NCI-H1436 treated with DMSO at 0.1 percent for 48 hours (cell line): ENCODE data around the gene BSG.
A peak's percentile ranks its signal among the peaks of the same experiment; 100 is the strongest.
"Not testable (repeated sequence)": the region's sequence is repeated elsewhere in the genome, so short reads cannot be mapped to it uniquely, and the experiment has no call there.

Experiments used
- DNase-seq: peaks from one replicate; lab custom pipeline; 2025; lab: John Stamatoyannopoulos, UW

BSG gene

DNA sequence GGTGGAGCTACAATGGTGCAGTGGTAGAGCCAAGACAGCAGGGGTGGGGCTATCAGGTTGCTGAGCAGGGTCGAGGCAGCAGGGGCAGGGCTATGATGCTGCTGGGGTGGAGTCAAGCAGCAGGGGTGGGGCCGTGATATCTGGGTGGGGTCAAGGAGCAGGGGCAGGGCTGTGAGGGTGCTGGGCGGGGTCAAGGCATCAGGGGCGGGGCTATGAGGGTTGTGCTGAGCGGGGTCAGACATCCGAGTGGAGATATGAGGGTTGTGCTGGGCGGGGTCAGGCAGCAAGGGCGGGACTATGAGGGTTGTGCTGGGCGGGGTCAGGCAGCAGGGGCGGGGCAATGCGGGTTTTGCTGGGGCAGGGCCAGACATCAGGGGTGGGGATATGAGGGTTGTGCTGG, 32.0 kb downstream of the BSG start:
- DNase-seq = no peak

DNA sequence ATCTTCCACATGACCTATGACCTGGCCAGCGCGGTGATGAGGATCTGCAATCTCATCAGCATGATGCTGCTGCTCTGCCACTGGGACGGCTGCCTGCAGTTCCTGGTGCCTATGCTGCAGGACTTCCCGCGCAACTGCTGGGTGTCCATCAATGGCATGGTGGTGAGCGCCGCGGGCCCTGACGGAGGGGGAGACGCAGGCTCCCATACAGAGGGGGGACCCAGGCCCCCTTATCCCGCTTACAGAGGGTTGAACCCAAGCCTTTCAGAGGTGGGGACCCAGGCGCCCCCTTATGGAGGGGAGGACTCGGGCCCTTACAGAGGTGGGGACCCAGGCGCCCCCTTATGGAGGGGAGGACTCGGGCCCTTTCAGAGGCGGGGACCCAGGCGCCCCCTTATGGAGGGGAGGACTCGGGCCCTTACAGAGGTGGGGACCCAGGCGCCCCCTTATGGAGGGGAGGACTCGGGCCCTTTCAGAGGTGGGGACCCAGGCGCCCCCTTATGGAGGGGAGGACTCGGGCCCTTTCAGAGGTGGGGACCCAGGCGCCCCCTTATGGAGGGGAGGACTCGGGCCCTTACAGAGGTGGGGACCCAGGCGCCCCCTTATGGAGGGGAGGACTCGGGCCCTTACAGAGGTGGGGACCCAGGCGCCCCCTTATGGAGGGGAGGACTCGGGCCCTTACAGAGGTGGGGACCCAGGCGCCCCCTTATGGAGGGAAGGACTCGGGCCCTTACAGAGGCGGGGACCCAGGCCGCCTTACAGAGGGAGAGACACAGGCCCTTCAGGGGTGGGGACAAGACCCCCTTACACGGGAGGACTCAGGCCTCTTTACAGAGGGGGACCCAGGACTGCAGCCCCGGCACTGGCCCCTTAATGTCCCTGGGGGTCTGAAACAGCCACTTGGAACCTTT, 32.9 kb downstream of the BSG start:
- not testable (repeated sequence) for DNase-seq

DNA sequence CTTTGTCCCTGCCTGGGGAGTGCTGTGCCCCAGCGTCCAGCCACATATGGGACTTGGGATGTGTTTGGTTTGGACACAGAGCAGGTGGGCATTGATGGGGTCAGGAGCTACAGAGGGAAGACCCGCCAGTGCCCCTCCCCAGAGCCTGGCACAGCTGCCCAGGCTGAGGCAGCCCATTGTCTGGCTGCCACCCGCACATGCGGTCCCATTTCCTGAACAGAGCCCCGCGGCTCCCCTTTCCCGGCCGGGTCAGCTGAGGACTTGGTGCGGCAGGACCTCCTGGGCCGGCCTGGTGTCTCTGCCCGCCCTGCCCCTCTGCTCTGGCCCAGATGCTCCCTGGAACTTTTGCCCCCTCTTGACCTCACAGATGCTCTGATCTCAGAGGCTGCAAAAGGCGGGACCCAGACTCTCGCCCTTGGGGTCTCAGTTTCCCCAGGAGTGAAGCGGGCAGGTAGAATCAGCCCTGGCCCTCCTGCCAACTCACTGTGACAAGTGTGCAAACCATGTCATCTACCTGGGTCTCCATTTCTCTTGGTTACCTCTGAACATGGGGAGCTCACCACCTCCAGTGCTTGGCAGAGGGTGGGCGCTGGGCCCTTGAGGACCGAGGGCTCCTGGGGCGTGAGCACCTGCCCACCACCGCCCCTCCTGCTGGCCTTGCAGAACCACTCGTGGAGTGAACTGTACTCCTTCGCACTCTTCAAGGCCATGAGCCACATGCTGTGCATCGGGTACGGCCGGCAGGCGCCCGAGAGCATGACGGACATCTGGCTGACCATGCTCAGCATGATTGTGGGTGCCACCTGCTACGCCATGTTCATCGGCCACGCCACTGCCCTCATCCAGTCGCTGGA, 35.1 kb downstream of the BSG start:
- no peak for DNase-seq

- DNase-seq = no peak
These were observed 36.0 kb downstream of the BSG start for GRCh38 chr19:608155-609003.

GRCh38 chr19:609004-609346, 36.6 kb downstream of the BSG start:
- DNase-seq = no peak

- DNase-seq = no peak
These were observed 37.8 kb downstream of the BSG start for GRCh38 chr19:610071-610800.

DNA sequence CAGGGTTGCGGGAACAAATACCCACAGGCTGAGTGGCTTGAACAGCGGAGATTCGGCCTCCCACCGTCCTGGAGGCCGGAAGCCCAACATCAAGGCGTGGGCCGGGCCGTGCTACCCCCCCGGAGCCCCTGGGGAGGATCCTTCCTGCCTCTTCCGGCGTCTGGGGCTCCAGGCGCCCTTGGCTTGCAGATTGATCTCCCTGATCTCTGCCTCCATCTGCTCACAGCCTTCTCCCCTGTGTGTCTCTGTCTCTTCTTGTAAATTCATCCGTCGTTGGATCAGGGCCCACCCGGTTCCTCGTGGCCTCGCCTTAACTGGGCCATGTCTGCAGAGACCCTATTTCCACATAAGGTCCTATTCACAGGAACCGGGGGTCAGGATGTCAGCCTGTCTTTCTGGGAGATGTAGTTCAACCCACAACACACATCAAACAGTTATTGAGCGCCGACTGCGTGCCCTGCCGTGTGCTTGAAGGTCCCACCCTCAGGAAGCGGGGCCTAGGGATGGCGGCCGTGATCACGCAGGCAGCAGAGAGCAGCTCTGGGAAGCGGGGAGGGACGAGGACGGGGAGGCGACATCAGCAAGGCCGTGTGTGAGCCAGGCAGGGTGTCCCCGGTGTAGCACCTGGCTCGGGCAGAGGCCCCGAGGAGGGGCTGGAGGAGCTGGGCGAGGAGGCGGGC, 38.5 kb downstream of the BSG start:
- DNase-seq = peak; percentile 21

DNA sequence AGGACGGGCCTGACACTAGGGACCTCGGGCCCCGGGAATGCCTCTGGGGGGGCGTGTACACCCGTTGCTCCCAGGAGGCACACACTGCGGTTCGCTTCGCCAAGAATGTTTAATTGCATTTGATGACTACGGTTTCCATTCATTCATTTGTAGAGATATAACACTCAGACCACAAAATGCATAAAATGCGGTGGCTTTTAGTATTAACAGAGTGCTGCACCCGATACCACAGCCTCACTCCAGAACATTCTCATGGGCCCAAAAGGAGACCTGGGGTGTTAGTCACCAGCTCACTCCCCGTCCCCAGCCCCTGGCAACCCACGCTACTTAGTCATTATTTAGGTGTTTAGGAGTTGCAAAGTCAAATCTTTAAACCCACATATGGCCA, 39.1 kb downstream of the BSG start:
- DNase-seq = no peak

- DNase-seq = no peak
These were observed 40.5 kb downstream of the BSG start for GRCh38 chr19:612941-613340.

- no peak for DNase-seq
These were observed 41.6 kb downstream of the BSG start for GRCh38 chr19:613732-614567.

- DNase-seq = no peak
These were observed 43.2 kb downstream of the BSG start for GRCh38 chr19:615619-616018.

DNA sequence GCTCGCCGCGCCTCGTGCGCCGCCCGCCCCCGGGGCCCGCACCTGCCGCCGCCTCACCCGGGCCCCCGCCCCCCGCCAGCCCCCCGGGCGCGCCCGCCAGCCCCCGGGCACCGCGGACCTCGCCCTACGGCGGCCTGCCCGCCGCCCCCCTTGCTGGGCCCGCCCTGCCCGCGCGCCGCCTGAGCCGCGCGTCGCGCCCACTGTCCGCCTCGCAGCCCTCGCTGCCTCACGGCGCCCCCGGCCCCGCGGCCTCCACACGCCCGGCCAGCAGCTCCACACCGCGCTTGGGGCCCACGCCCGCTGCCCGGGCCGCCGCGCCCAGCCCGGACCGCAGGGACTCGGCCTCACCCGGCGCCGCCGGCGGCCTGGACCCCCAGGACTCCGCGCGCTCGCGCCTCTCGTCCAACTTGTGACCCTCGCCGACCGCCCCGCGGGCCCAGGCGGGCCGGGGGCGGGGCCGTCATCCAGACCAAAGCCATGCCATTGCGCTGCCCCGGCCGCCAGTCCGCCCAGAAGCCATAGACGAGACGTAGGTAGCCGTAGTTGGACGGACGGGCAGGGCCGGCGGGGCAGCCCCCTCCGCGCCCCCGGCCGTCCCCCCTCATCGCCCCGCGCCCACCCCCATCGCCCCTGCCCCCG, 43.8 kb downstream of the BSG start:
- DNase-seq = no peak

GRCh38 chr19:616747-617526, 44.5 kb downstream of the BSG start:
- no peak for DNase-seq

DNA sequence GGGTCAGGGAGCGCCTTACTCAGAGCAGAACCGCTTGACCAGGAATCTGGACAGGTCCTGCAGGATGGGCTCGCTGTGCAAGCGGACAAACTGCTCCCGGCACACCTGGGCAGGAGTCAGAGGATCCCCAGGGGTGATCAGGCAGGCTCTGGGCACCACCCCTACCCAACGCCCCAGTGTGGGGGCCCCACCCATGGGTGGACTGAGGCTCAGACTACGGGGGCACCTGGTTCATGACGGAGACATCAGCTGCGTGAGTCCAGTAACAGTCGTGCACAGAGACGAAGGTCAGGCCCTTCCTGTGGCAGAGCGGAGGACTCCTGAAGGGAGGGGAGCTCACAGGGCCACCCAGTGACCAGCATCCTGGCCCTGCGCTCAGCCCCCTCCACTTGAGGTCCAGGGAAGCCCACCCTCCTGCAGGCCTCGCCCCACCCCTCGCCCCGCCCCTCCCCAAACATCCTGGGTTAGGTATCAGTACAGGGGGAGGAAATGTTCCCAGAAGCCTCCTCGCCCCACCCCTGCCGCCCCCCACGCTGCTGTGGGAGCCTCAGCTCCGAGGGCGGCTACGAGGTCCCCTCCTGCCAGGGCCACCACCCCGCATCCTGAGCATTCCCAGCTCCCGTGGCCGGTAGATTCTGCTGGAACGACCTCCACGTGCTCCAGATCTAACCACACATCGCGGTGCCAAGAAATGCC, 45.3 kb downstream of the BSG start:
- DNase-seq = no peak

- no peak for DNase-seq
These were observed 45.8 kb downstream of the BSG start for GRCh38 chr19:618247-618619.

DNA sequence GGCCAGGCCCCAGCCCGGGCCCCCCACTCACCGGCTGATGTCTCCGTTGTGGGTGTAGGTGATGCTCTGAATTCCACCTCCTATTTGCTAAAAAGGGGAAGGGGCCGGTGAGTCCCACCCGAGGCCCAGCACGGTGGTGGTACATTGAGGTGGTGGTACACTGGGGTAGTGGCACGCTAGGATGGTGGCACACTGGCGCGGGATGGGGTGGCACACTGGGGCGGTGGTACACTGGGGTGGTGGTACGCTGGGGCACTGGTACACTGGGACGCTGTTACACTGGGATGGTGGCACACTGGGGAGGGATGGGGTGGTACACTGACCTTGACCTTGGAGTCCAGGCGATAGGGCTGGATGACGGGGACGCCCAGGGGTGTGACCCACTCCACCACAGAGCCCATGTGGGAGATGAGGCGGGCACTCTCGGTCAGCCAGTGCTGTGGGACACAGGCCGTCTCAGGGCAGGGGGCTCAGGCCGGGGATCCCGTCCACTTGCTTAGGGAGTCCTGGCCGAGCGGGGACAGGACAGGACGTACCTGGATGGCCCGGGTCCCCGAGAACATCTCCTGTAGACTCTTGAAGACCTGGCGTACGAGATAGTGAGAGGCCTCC, 46.4 kb downstream of the BSG start:
- DNase-seq = no peak

GRCh38 chr19:619286-620002, 47.0 kb downstream of the BSG start:
- no peak for DNase-seq
